GM12801 (cell line): ENCODE data around the gene SPNS3.

Source experiments
- TF ChIP-seq, protein P1 (sequence below): IDR thresholded peaks from one replicate; pipeline ENCODE4 v1.5.1; 2011; ENCODE audit warnings: control low read depth; ENCODE audit not compliant: insufficient read length; ENCODE audit errors: extremely low read depth

The SPNS3 gene, protein sequence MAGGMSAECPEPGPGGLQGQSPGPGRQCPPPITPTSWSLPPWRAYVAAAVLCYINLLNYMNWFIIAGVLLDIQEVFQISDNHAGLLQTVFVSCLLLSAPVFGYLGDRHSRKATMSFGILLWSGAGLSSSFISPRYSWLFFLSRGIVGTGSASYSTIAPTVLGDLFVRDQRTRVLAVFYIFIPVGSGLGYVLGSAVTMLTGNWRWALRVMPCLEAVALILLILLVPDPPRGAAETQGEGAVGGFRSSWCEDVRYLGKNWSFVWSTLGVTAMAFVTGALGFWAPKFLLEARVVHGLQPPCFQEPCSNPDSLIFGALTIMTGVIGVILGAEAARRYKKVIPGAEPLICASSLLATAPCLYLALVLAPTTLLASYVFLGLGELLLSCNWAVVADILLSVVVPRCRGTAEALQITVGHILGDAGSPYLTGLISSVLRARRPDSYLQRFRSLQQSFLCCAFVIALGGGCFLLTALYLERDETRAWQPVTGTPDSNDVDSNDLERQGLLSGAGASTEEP

DNA sequence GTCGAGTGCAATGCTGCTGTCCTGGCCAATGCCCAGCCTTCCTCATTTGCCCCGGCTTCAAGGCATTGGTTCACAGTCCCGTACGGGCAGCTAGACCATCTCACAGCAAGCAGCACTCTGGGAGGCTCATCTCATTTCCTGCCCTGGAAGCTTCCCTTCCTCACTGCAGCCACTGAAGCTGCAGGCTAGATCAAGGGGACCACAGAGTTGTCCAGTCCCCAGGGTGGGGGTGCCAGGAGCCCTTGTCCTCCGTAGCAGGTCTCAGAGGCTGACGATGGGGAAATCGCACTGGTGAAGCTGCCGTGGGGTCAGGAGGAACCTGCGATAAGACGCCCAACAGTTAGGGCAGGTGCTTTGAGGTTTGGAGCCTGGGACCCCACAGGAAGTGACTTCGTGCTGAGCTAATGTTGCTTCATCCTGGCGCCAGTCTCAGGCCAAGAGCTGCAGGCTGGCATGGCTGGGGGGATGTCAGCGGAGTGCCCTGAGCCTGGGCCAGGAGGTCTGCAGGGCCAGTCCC, at the start of gene SPNS3:
SPNS3 (plus strand) TSS at position 426 of the 517 bp plus-strand sequence; CDS start at position 454, 28 bp downstream.
- TF ChIP-seq, protein P1, sequence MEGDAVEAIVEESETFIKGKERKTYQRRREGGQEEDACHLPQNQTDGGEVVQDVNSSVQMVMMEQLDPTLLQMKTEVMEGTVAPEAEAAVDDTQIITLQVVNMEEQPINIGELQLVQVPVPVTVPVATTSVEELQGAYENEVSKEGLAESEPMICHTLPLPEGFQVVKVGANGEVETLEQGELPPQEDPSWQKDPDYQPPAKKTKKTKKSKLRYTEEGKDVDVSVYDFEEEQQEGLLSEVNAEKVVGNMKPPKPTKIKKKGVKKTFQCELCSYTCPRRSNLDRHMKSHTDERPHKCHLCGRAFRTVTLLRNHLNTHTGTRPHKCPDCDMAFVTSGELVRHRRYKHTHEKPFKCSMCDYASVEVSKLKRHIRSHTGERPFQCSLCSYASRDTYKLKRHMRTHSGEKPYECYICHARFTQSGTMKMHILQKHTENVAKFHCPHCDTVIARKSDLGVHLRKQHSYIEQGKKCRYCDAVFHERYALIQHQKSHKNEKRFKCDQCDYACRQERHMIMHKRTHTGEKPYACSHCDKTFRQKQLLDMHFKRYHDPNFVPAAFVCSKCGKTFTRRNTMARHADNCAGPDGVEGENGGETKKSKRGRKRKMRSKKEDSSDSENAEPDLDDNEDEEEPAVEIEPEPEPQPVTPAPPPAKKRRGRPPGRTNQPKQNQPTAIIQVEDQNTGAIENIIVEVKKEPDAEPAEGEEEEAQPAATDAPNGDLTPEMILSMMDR, result no peak

DNA sequence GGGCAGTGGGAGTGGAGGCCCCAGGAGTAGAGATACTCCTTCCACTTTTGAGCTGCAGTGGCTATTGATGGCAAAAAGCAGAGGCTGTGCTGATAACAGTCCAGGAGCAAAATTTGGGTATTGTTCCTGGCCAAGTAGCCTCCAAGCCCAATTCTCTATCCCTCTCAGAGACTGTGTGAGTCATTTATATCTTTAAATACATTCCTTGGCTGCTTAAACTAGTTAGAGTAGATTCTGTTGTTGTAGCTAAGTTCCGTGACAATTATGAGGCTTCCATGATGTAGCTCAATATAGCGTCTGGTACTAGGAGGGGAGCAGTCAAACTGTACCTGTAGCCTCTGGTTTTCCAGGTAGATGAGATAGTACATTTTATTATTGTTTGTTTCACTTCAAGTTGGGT, 47.3 kb upstream of the SPNS3 start:
- TF ChIP-seq, protein P1, result no peak

DNA sequence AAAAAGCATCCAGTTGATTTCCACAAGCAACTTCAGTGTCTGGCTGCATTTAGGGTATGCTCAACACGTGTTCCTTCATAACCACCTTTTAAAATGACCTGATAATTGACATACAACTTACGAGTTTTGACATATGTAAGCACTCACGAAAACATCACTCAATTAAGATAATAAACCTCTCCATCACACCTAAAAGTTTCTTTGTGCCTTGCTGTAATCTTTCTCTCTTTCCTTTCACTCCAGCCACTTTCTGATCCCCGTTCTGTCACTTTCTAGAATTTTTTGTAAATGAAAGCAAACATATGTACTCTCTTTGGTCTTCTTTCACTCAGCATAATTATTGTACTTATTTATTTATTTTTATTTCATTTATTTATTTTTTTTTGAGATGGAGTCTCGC, 46.6 kb upstream of the SPNS3 start:
- TF ChIP-seq, protein P1, result no peak

DNA sequence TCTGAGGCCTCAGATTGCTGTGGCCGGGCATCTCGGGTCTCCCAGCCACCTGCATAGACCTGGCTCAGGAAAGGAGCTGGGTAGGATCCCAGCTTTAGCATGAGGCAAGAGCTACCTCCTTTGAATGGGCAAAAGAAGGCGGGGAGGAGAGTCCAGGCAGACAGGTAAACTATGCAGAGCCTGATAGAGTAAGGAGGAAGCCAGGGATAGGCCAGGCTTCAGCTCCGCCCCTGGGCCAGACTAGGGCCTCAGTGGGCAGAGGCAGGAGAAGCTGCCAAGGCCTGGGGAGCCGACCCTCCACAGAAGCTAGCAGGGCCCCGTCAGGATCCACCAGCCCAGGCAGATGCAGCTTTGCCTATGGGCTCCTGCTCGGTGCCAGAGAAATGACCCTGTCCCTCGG, 44.7 kb upstream of the SPNS3 start:
- TF ChIP-seq, protein P1, result no peak

DNA sequence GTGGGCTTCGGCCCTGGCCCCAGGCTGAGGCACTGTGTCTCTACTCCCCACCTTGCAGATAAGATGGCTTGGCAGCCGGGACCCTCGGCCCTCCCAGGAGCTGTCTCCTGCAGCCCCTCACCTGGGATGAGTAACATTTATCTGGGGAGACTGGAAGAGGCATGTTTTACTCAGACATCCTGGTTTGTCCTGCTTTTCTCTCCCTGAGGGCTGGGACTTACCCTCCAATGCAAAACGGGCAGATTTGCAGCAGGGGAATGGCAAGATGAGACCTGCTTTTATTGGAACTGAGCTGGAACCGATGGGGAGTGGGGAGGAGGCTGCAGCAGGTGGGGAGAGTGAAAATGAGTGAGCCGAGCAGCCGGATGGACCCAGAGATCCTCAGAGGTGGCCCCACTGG, 39.9 kb upstream of the SPNS3 start:
- TF ChIP-seq, protein P1, result no peak

DNA sequence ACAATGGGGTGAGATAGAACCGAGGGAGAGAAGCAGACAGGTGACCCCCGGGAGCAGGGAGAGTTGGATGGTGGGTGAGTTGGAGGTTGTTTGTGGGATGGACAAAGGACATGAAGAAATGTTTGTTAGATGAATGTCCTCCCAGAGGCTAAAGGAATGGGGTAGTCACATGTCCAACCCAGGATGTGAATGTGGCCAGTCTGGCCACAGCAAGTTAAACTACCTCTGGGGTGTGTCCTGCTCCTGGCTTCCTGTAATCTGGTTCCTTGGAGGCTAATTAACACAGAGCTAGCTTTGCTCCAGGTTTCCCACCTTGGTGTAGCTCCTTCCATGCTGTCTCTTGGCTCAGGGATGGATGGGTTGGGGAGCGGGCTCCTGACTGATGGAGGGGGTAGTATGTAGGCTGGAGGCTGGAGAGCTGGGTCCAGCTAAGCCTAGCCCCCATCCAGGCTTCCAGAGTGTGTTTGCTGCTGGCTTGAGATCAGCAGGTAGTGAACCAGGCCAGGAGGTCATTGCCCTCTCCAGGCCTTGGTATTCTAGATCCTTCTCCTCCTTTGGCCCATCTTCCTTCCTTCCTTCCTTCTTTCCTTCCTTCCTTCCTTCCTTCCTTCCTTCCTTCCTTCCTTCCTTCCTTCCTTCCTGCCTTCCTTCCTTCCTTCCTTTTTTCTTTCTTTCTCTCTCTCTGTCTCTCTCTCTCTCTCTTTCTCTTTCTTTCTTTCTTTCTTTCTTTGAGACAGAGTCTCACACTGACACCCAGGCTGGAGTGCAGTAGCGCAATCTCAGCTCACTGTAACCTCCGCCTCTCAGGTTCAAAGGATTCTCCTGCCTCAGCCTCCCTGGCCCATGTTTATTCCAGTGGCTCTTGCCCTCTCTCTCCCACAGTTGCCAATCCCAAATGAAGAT, 39.3 kb upstream of the SPNS3 start:
- TF ChIP-seq, protein P1, result no peak

DNA sequence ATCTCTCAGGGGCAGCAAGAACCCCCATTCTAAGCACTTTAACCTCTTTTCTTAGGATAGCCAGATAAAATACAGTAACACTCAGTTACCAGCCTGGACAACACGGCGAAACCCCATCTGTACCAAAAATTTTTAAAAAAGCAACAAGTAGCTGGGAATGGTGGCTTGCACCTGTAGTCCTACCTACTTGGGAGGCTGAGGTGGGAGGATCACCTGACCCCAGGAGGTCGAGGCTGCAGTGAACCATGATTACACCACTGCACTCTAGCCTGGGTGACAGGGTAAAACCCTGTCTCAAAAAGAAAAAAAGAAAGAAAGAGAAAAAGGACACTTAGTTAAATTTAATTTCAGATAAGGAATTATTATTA, 38.6 kb upstream of the SPNS3 start:
- TF ChIP-seq, protein P1, result no peak
